ENCODE data around the gene ZCCHC14. TPM values are rescaled to one million over a fixed set of nuclear protein-coding genes. Genes with fewer than 3 reads are reported as not detected.
A peak's percentile ranks its signal among the peaks of the same experiment; 100 is the strongest.
"Not testable (repeated sequence)": the region's sequence is repeated elsewhere in the genome, so short reads cannot be mapped to it uniquely, and the experiment has no call there.

Gene ZCCHC14
- total RNA-seq, 1 experiment from 2014 or later, result 30.3 TPM

GRCh38 chr16:87380881-87381280 lies 111.9 kb downstream of the ZCCHC14 start:
- TSS peak; percentile 43 for BruUV-seq (replicated peaks)
- Histone ChIP-seq H3K9me3 (ENCODE audit: low read depth, low read length, poor library complexity, severe bottlenecking) (no peaks in the 10 kb centered on the region), H3K36me3 (ENCODE audit: insufficient read depth, low read length, poor library complexity, severe bottlenecking) (no peaks in the 10 kb centered on the region), H3K27ac (ENCODE audit: low read depth, low read length, poor library complexity, severe bottlenecking) (no peak overlapping the region), H3K4me1 (ENCODE audit: insufficient read depth, low read length, poor library complexity, severe bottlenecking) (peaks cover 11% of the 10 kb centered on the region), H3K4me3 (ENCODE audit: low read depth, low read length, poor library complexity, severe bottlenecking) (no peak overlapping the region), H3K27me3 (replicated peaks; ENCODE audit: insufficient read depth, low read depth, low read length, poor library complexity) (no peaks in the 10 kb centered on the region)
- DNase-seq (ENCODE audit: low spot score), result no peak
- ChIA-PET CTCF (no interaction called here), POLR2A (ENCODE audit: low non-redundant PET) (no interaction called here)
- TF ChIP-seq CTCF (conservative IDR thresholded peaks at IDR 0.05; ENCODE audit: low read depth, low read length) (no peak), EZH2 (IDR thresholded peaks at IDR 0.05; ENCODE audit: borderline replicate concordance, low read depth, low read length, poor library complexity, severe bottlenecking) (no peak)
- intact Hi-C loops (cut with micrococcal nuclease; ENCODE audit: unreplicated experiment), result no loop called here

GRCh38 chr16:87380403-87380802 lies 112.4 kb downstream of the ZCCHC14 start:
- no peak for DNase-seq (ENCODE audit: low spot score)
- ChIA-PET CTCF (no interaction called here), POLR2A (ENCODE audit: low non-redundant PET) (no interaction called here)
- TF ChIP-seq CTCF (conservative IDR thresholded peaks at IDR 0.05; ENCODE audit: low read depth, low read length), result no peak
- no peak for TF ChIP-seq EZH2 (IDR thresholded peaks at IDR 0.05; ENCODE audit: borderline replicate concordance, low read depth, low read length, poor library complexity, severe bottlenecking)
- Histone ChIP-seq H3K27ac (ENCODE audit: low read depth, low read length, poor library complexity, severe bottlenecking) (no peak overlapping the region), H3K4me1 (ENCODE audit: insufficient read depth, low read length, poor library complexity, severe bottlenecking) (peaks cover 11% of the 10 kb centered on the region), H3K36me3 (ENCODE audit: insufficient read depth, low read length, poor library complexity, severe bottlenecking) (no peaks in the 10 kb centered on the region), H3K4me3 (ENCODE audit: low read depth, low read length, poor library complexity, severe bottlenecking) (no peak overlapping the region), H3K27me3 (replicated peaks; ENCODE audit: insufficient read depth, low read depth, low read length, poor library complexity) (no peaks in the 10 kb centered on the region), H3K9me3 (ENCODE audit: low read depth, low read length, poor library complexity, severe bottlenecking) (no peaks in the 10 kb centered on the region)
- intact Hi-C loops (cut with micrococcal nuclease; ENCODE audit: unreplicated experiment), result no loop called here
- BruUV-seq (replicated peaks), result no TSS peak

- H3K4me3 ChIP-seq (ENCODE audit: low read depth, low read length, poor library complexity, severe bottlenecking); CTCF ChIA-PET; H3K36me3 ChIP-seq (ENCODE audit: insufficient read depth, low read length, poor library complexity, severe bottlenecking); POLR2A ChIA-PET (ENCODE audit: low non-redundant PET); H3K27me3 ChIP-seq (replicated peaks; ENCODE audit: insufficient read depth, low read depth, low read length, poor library complexity); H3K27ac ChIP-seq (ENCODE audit: low read depth, low read length, poor library complexity, severe bottlenecking); BruUV-seq (replicated peaks); DNase-seq (ENCODE audit: low spot score); intact Hi-C loops (cut with micrococcal nuclease; ENCODE audit: unreplicated experiment); H3K9me3 ChIP-seq (ENCODE audit: low read depth, low read length, poor library complexity, severe bottlenecking): not testable (repeated sequence)
- peaks cover 11% of the 10 kb centered on the region for H3K4me1 ChIP-seq (ENCODE audit: insufficient read depth, low read length, poor library complexity, severe bottlenecking)
Measured at GRCh38 chr16:87379312-87379752, 113.5 kb downstream of the ZCCHC14 start.

- Histone ChIP-seq H3K4me3 (ENCODE audit: low read depth, low read length, poor library complexity, severe bottlenecking) (no peak overlapping the region), H3K27me3 (replicated peaks; ENCODE audit: insufficient read depth, low read depth, low read length, poor library complexity) (no peaks in the 10 kb centered on the region), H3K9me3 (ENCODE audit: low read depth, low read length, poor library complexity, severe bottlenecking) (no peaks in the 10 kb centered on the region), H3K4me1 (ENCODE audit: insufficient read depth, low read length, poor library complexity, severe bottlenecking) (peaks cover 8% of the 10 kb centered on the region), H3K36me3 (ENCODE audit: insufficient read depth, low read length, poor library complexity, severe bottlenecking) (no peaks in the 10 kb centered on the region), H3K27ac (ENCODE audit: low read depth, low read length, poor library complexity, severe bottlenecking) (no peak overlapping the region)
- no peak for DNase-seq (ENCODE audit: low spot score)
- no TSS peak for BruUV-seq (replicated peaks)
- TF ChIP-seq CTCF (conservative IDR thresholded peaks at IDR 0.05; ENCODE audit: low read depth, low read length) (no peak), EZH2 (IDR thresholded peaks at IDR 0.05; ENCODE audit: borderline replicate concordance, low read depth, low read length, poor library complexity, severe bottlenecking) (no peak)
- intact Hi-C loops (cut with micrococcal nuclease; ENCODE audit: unreplicated experiment), result no loop called here
- ChIA-PET POLR2A (ENCODE audit: low non-redundant PET) (no interaction called here), CTCF (no interaction called here)
Measured at GRCh38 chr16:87376660-87377059, 116.2 kb downstream of the ZCCHC14 start.
